Ascending aorta (tissue), 2 donors: ENCODE data around the gene SPON1. TPM values are rescaled to one million over a fixed set of nuclear protein-coding genes. Genes with fewer than 3 reads are reported as not detected.

Source experiments
- DNase-seq, 2 donors: peaks; one replicate each; pipeline ENCODE4 v3.0.0-alpha.2; 2019; ENCODE audit warnings: low spot score in 2 of 2
- H3K27ac ChIP-seq, 2 donors: fragments of 200-600 bp; sonication (generic); one replicate each; pipeline ENCODE4 v1.5.1; 2016 to 2017; ENCODE audit warnings: mild to moderate bottlenecking in 1 of 2
- H3K27me3 ChIP-seq: fragments of 200-600 bp; sonication (generic); one replicate; pipeline ENCODE4 v1.5.1; 2017
- H3K36me3 ChIP-seq, 2 donors: fragments of 200-600 bp; sonication (generic); one replicate each; pipeline ENCODE4 v1.5.1; 2016
- H3K4me1 ChIP-seq, 2 donors: fragments of 200-600 bp; sonication (generic); one replicate each; pipeline ENCODE4 v1.5.1; 2016 to 2017; ENCODE audit warnings: mild to moderate bottlenecking in 1 of 2
- H3K4me3 ChIP-seq, 2 donors: fragments of 200-600 bp; sonication (generic); one replicate each; pipeline ENCODE4 v1.5.1; 2016 to 2017; ENCODE audit warnings: mild to moderate bottlenecking in 1 of 2
- H3K9me3 ChIP-seq, 2 donors: fragments of 200-600 bp; sonication (generic); one replicate each; pipeline ENCODE4 v1.5.1; 2016
- intact Hi-C: fragments of 100-400 bp; cut with DNase I; formaldehyde crosslinking; loops from one replicate; pipeline ENCODE4 v1.15.1; 2023
- total RNA-seq: library from RNA; depleted of rRNA; stranded (reverse); fragments of >200 nt; gene quantifications from one replicate; pipeline ENCODE4 v1.1.0, GENCODE V29; 2016
- TF ChIP-seq, protein P1 (sequence below), 3 experiments: fragments of 200-600 bp in 2 of 3; fragments of 450-650 bp in 1 of 3; sonication (generic) in 2 of 3; IDR thresholded peaks; one replicate each; pipeline ENCODE4 v1.5.1; 2016 to 2019; ENCODE audit warnings: antibody characterized with exemption in 3 of 3, mild to moderate bottlenecking in 1 of 3, moderate library complexity in 1 of 3

Gene SPON1
- total RNA-seq, 1 donor from 2014 or later: 37.8 TPM

DNA sequence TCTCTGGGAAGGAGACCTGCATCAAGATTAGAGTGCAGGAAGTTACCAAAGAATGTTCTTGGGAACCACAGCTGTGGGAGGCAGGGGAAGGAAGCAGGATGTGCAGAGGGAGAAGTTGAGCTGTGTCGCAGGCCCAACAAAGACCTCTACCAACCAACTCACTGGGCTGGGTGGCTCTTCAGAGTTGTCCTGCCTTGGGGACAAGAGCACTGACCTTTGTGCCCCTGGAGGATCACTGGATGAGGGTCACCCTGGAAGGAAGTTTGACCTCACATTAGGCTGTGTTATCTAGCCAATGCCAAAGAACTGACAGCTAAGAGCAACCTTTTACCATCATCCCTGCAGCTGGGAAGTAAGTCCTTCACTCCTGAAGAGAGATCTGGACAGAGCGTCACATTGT, 265.8 kb downstream of the SPON1 start:
- no peaks in the 10 kb centered on the region for H3K9me3 ChIP-seq
- DNase-seq: no peak
- no peaks in the 10 kb centered on the region for H3K27me3 ChIP-seq
- intact Hi-C loops: no loop called here
- no peaks in the 10 kb centered on the region for H3K36me3 ChIP-seq
- H3K4me3 ChIP-seq: no peak overlapping the region
- no peaks in the 10 kb centered on the region for H3K4me1 ChIP-seq
- H3K27ac ChIP-seq: no peak overlapping the region
- TF ChIP-seq, protein P1, sequence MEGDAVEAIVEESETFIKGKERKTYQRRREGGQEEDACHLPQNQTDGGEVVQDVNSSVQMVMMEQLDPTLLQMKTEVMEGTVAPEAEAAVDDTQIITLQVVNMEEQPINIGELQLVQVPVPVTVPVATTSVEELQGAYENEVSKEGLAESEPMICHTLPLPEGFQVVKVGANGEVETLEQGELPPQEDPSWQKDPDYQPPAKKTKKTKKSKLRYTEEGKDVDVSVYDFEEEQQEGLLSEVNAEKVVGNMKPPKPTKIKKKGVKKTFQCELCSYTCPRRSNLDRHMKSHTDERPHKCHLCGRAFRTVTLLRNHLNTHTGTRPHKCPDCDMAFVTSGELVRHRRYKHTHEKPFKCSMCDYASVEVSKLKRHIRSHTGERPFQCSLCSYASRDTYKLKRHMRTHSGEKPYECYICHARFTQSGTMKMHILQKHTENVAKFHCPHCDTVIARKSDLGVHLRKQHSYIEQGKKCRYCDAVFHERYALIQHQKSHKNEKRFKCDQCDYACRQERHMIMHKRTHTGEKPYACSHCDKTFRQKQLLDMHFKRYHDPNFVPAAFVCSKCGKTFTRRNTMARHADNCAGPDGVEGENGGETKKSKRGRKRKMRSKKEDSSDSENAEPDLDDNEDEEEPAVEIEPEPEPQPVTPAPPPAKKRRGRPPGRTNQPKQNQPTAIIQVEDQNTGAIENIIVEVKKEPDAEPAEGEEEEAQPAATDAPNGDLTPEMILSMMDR (IDR thresholded peaks at IDR 0.05): no peak

- no peak for DNase-seq
- Histone ChIP-seq H3K4me3 (no peak overlapping the region), H3K9me3 (no peaks in the 10 kb centered on the region), H3K27me3 (no peaks in the 10 kb centered on the region), H3K4me1 (no peaks in the 10 kb centered on the region), H3K27ac (no peak overlapping the region), H3K36me3 (no peaks in the 10 kb centered on the region)
- intact Hi-C loops: no loop called here
- TF ChIP-seq, protein P1 (IDR thresholded peaks at IDR 0.05): no peak
These were observed 266.9 kb downstream of the SPON1 start for GRCh38 chr11:14229472-14229871.

DNA sequence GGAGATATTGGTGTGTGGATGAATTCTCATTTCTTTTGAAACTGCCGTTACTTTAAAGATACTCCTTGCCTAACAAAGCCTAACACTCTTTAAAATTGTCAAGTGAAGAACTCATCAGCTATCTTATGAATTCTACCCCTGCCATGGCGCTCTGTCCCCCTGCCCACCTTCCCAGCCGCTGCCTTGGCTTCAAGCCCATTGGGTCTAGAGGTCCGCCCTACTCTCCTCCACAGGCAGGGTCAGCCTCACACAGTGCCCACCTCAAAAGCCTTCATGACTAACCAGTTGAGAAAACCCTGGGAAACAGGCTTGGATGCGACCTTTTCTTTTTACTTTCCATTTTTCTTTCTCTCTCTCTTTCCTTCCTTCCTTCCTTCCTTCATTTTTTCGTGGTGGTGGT, 267.9 kb downstream of the SPON1 start:
- Histone ChIP-seq H3K36me3 (no peaks in the 10 kb centered on the region), H3K4me3 (no peak overlapping the region), H3K4me1 (no peaks in the 10 kb centered on the region), H3K9me3 (no peaks in the 10 kb centered on the region), H3K27ac (no peak overlapping the region), H3K27me3 (no peaks in the 10 kb centered on the region)
- TF ChIP-seq, protein P1 (IDR thresholded peaks at IDR 0.05): no peak
- intact Hi-C loops: no loop called here
- no peak for DNase-seq

DNA sequence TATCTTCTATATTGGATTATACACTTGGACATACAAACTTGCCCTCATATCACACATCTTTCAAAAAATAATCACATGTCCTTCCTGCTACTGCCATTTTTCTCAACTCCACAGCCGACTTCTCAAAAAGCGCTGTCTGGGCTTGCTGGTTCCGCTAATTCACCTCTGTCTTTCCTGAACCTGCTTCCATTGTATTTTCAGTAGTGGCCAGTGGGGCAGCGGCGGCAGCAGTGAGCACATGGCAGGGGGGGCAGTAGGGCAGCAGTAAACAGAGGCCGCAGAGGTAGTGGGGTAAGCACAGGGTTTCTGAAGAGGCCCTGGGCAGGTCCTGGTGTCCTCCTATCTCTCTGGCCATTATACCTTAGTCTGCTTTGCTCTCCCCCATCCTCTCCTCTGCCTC, 270.1 kb downstream of the SPON1 start:
- Histone ChIP-seq H3K27me3 (no peaks in the 10 kb centered on the region), H3K4me3 (no peak overlapping the region), H3K27ac (no peak overlapping the region), H3K9me3 (no peaks in the 10 kb centered on the region), H3K4me1 (no peaks in the 10 kb centered on the region), H3K36me3 (no peaks in the 10 kb centered on the region)
- intact Hi-C loops: no loop called here
- TF ChIP-seq, protein P1 (IDR thresholded peaks at IDR 0.05): no peak
- DNase-seq: no peak

DNA sequence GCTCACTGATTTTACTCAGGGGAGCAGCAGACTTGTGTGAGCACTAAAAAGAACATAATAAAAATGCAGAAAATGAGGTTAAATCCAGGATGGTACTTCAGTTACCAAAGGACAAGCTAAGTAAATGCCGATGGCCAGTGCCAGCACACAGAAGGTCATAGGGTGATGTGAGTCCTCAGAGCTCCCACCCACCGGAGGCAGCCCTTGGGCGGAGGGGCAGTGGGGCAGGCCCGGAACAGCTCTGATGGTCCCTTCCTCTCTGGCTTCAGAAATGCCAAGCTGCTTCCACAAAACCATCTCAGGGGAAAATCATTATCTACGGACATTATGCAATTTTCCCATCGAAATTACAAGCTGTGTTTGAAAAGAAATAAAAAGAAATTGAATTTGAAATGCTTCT, 271.9 kb downstream of the SPON1 start:
- TF ChIP-seq, protein P1 (IDR thresholded peaks at IDR 0.05): no peak
- Histone ChIP-seq H3K9me3 (no peaks in the 10 kb centered on the region), H3K27me3 (no peaks in the 10 kb centered on the region), H3K4me1 (no peaks in the 10 kb centered on the region), H3K27ac (no peak overlapping the region), H3K36me3 (no peaks in the 10 kb centered on the region), H3K4me3 (no peak overlapping the region)
- intact Hi-C loops: no loop called here
- no peak for DNase-seq

GRCh38 chr11:14235701-14236100, 273.2 kb downstream of the SPON1 start:
- H3K4me1 ChIP-seq: no peaks in the 10 kb centered on the region
- intact Hi-C loops: no loop called here
- H3K27me3 ChIP-seq: no peaks in the 10 kb centered on the region
- no peak overlapping the region for H3K27ac ChIP-seq
- H3K36me3 ChIP-seq: no peaks in the 10 kb centered on the region
- no peaks in the 10 kb centered on the region for H3K9me3 ChIP-seq
- H3K4me3 ChIP-seq: no peak overlapping the region
- no peak for DNase-seq
- TF ChIP-seq, protein P1 (IDR thresholded peaks at IDR 0.05): no peak
